Thoracic aorta (tissue), 2 donors: Measurements from ENCODE around the gene RYR1. TPM values are rescaled to one million over a fixed set of nuclear protein-coding genes. Genes with fewer than 3 reads are reported as not detected.

Experiments used
- ATAC-seq: fragments of 150-250 bp; one replicate; pipeline ENCODE4 v1.8.0; 2017; ENCODE audit warnings: low read depth; ENCODE audit not compliant: insufficient number of reproducible peaks, low FRiP score
- DNase-seq: peaks from one replicate; pipeline ENCODE4 v3.0.0-alpha.2; 2020; ENCODE audit warnings: low spot score
- H3K27ac ChIP-seq, 2 donors: fragments of 200-600 bp; sonication (generic); 1 replicate in 1 of 2; 2 replicates in 1 of 2; pipeline ENCODE4 v1.5.1; 2016; ENCODE audit warnings: mild to moderate bottlenecking in 2 of 2, moderate library complexity in 2 of 2
- H3K27me3 ChIP-seq: fragments of 200-600 bp; sonication (generic); replicated peaks from 2 replicates; pipeline ENCODE4 v1.6.0; 2016; ENCODE audit warnings: mild to moderate bottlenecking; ENCODE audit not compliant: insufficient read depth
- H3K36me3 ChIP-seq: fragments of 200-600 bp; sonication (generic); one replicate; pipeline ENCODE4 v1.5.1; 2016
- H3K4me1 ChIP-seq, 2 donors: fragments of 200-600 bp; sonication (generic); 1 replicate in 1 of 2; 2 replicates in 1 of 2; pipeline versions ENCODE4 v1.5.1 to v1.6.0; 2016; ENCODE audit warnings: low read depth in 2 of 2, mild to moderate bottlenecking in 1 of 2; ENCODE audit not compliant: control insufficient read depth in 1 of 2
- H3K4me3 ChIP-seq: fragments of 200-600 bp; sonication (generic); 2 replicates; pipeline ENCODE4 v1.5.1; 2016; ENCODE audit warnings: mild to moderate bottlenecking
- H3K9me3 ChIP-seq: fragments of 200-600 bp; sonication (generic); 2 replicates; pipeline ENCODE4 v1.5.1; 2016
- CTCF ChIP-seq: fragments of 200-600 bp; sonication (generic); IDR thresholded peaks from one replicate; pipeline ENCODE4 v1.5.1; 2019; ENCODE audit warnings: antibody characterized with exemption
- total RNA-seq, 2 donors: library from RNA; depleted of rRNA; stranded (reverse); fragments of >200 nt; gene quantifications; one replicate each; pipeline versions ENCODE4 v1.1.0 to v1.2.3, GENCODE V29; 2016

RYR1 gene
- total RNA-seq, 2 donors from 2014 or later = 3.8 to 4.3 TPM

DNA sequence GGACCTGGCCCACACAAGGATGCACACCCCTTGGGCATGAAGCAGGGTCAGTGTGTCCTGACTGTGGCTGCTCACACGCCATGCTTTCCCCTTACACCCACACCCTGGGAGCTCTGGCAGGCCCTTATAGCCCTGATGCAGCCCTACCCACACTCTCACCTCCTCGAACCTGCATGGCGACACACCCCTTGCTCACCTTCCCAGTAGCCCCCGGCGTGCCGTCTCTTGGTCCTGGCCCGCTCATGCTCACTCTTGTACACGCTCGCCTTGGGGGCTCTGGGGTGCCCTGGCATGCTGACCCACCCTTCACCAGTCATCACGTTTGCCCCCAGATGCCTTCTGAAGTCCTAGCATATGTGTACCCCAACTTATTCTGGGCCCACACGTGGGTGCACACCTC is 128.2 kb downstream of the RYR1 start:
- ATAC-seq (no peak), DNase-seq (no peak)
- Histone ChIP-seq H3K36me3 (no peaks in the 10 kb centered on the region), H3K4me3 (no peak overlapping the region), H3K27ac (no peak overlapping the region), H3K27me3 (no peaks in the 10 kb centered on the region), H3K4me1 (no peaks in the 10 kb centered on the region), H3K9me3 (no peaks in the 10 kb centered on the region)
- TF ChIP-seq CTCF = no peak

DNA sequence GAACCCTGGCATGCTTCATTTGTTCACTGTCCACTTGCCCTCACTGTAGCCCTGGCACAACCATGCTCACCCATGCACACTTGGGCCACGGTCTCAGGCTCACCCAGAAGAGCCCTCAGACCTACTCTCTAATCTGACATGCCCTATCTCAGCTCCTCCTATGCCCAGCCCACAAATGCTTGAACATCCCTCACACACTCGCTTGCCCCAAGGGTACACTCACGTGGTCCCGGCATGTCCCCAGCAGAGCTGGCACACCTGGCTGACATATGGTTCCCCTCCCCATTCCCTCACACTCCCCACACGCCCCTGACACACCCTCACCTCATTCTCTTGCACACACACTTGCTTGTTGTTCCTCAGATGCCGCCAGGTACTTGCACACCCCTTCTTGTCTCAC is 128.6 kb downstream of the RYR1 start:
- ATAC-seq (no peak), DNase-seq (no peak)
- no peaks in the 10 kb centered on the region for H3K9me3 ChIP-seq
- H3K4me3 ChIP-seq = no peak overlapping the region
- H3K36me3 ChIP-seq = no peaks in the 10 kb centered on the region
- TF ChIP-seq CTCF = no peak
- H3K4me1 ChIP-seq = no peaks in the 10 kb centered on the region
- H3K27me3 ChIP-seq = no peaks in the 10 kb centered on the region
- no peak overlapping the region for H3K27ac ChIP-seq

GRCh38 chr19:38563475-38563874 is 130.0 kb downstream of the RYR1 start:
- no peak for TF ChIP-seq CTCF
- Histone ChIP-seq H3K36me3 (no peaks in the 10 kb centered on the region), H3K4me1 (no peaks in the 10 kb centered on the region), H3K27ac (no peak overlapping the region), H3K9me3 (no peaks in the 10 kb centered on the region), H3K4me3 (no peak overlapping the region), H3K27me3 (no peaks in the 10 kb centered on the region)
- no peak for ATAC-seq
- DNase-seq = no peak

DNA sequence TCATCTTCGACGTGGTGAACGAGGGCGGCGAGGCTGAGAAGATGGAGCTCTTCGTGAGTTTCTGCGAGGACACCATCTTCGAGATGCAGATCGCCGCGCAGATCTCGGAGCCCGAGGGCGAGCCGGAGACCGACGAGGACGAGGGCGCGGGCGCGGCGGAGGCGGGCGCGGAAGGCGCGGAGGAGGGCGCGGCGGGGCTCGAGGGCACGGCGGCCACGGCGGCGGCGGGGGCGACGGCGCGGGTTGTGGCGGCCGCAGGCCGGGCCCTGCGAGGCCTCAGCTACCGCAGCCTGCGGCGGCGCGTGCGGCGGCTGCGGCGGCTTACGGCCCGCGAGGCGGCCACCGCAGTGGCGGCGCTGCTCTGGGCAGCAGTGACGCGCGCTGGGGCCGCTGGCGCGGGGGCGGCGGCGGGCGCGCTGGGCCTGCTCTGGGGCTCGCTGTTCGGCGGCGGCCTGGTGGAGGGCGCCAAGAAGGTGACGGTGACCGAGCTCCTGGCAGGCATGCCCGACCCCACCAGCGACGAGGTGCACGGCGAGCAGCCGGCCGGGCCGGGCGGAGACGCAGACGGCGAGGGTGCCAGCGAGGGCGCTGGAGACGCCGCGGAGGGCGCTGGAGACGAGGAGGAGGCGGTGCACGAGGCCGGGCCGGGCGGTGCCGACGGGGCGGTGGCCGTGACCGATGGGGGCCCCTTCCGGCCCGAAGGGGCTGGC is 131.6 kb downstream of the RYR1 start:
- no peak for TF ChIP-seq CTCF
- no peaks in the 10 kb centered on the region for H3K9me3 ChIP-seq
- H3K27ac ChIP-seq = no peak overlapping the region
- H3K4me3 ChIP-seq = peak overlapping the region; percentile 50
- ATAC-seq = no peak
- H3K36me3 ChIP-seq = no peaks in the 10 kb centered on the region
- H3K4me1 ChIP-seq = no peaks in the 10 kb centered on the region
- no peaks in the 10 kb centered on the region for H3K27me3 ChIP-seq
- DNase-seq = no peak

- ATAC-seq = no peak
- TF ChIP-seq CTCF = no peak
- Histone ChIP-seq H3K4me3 (peak overlapping the region; percentile 50), H3K36me3 (no peaks in the 10 kb centered on the region), H3K27ac (no peak overlapping the region), H3K9me3 (no peaks in the 10 kb centered on the region), H3K27me3 (no peaks in the 10 kb centered on the region), H3K4me1 (no peaks in the 10 kb centered on the region)
- DNase-seq = no peak
Observed at GRCh38 chr19:38565691-38566105, 132.2 kb downstream of the RYR1 start.
